T-helper 2 cell treated with Interferon-gamma antibody and Interleukin-4, amounts not matched to agents 100 ng/mL and 5 ng/mL, for 36 hours (primary cell): Measurements from ENCODE around the gene PCGF6. TPM values are rescaled to one million over a fixed set of nuclear protein-coding genes. Genes with fewer than 3 reads are reported as not detected.
"Not testable (repeated sequence)": the region's sequence is repeated elsewhere in the genome, so short reads cannot be mapped to it uniquely, and the experiment has no call there.

ENCODE experiments used
- intact Hi-C: fragments of 100-400 bp; cut with micrococcal nuclease; formaldehyde crosslinking; loops from one replicate; pipeline ENCODE4 v1.15.1; 2023
- total RNA-seq: library from RNA; stranded (reverse); gene quantifications from 2 replicates; pipeline ENCODE4 v1.2.3, GENCODE V29; 2022

PCGF6 gene
- total RNA-seq, result 12.6 and 13.6 TPM in 2 replicates

GRCh38 chr10:103350517-103351260 lies at the start of gene PCGF6:
TSS of gene PCGF6 (minus strand) at chr10:103351140. CDS start at chr10:103351066, 74 bp downstream.
- intact Hi-C loops, result loop anchor here (1.0 to 5.0 kb wide), 3 partner anchors 18 to 137 kb away; partner anchors contain the start of genes ATP5MK and PDCD11

- intact Hi-C loops, result loop anchor here (5.0 kb wide), 1 partner anchor 55 kb away; the partner anchor contains the start of gene CALHM2
Measured at GRCh38 chr10:103397191-103397825, 46.4 kb upstream of the PCGF6 start.

GRCh38 chr10:103396789-103397087 lies 45.8 kb upstream of the PCGF6 start:
- intact Hi-C loops, result loop anchor here (1.0 to 5.0 kb wide), 5 partner anchors 28 to 478 kb away; partner anchors contain the start of genes CALHM2, CNNM2 and PCGF6

- intact Hi-C loops, result loop anchor here (1.0 to 5.0 kb wide), 5 partner anchors 28 to 478 kb away; partner anchors contain the start of genes CALHM2, CNNM2 and PCGF6
Measured at GRCh38 chr10:103396067-103396788, 45.3 kb upstream of the PCGF6 start, which contains the start of the genes ATP5MK and PDCD11. TSS of gene ATP5MK (minus strand) at chr10:103396475. CDS start at chr10:103392457, 4,018 bp downstream. TSS of gene PDCD11 (plus strand) at chr10:103396626. CDS start at chr10:103398427, 1,801 bp downstream.

- intact Hi-C loops, result loop anchor here (1.0 to 5.0 kb wide), 5 partner anchors 27 to 477 kb away; partner anchors contain the start of genes CALHM2, CNNM2 and PCGF6
Measured at GRCh38 chr10:103395754-103396066, 44.8 kb upstream of the PCGF6 start.

GRCh38 chr10:103394180-103394579 lies 43.2 kb upstream of the PCGF6 start:
- intact Hi-C loops, result no loop called here

- intact Hi-C loops, result no loop called here
Measured at GRCh38 chr10:103382769-103383168, 31.8 kb upstream of the PCGF6 start.

- intact Hi-C loops, result no loop called here
Measured at GRCh38 chr10:103374263-103374662, 23.3 kb upstream of the PCGF6 start.

- intact Hi-C loops, result no loop called here
Measured at GRCh38 chr10:103373544-103373943, 22.6 kb upstream of the PCGF6 start.

GRCh38 chr10:103367782-103368518 lies 17.0 kb upstream of the PCGF6 start, which contains the start of gene TAF5:
TSS of gene TAF5 (plus strand) at chr10:103367976. CDS start at chr10:103367990, 14 bp downstream.
- intact Hi-C loops, result loop anchor here (1.0 to 10.0 kb wide), 8 partner anchors 18 to 1313 kb away; partner anchors contain the start of genes ACTR1A, ARL3, ARMH3 and ATP5MK

GRCh38 chr10:103367379-103367781 lies 16.4 kb upstream of the PCGF6 start:
- intact Hi-C loops, result loop anchor here (5.0 to 10.0 kb wide), 3 partner anchors 105 to 1313 kb away; partner anchors contain the start of genes ARMH3 and NT5C2

GRCh38 chr10:103360791-103361190 lies 9.9 kb upstream of the PCGF6 start:
- intact Hi-C loops, result loop anchor here (10.0 kb wide), 1 partner anchor 1306 kb away; the partner anchor contains the start of gene ARMH3

GRCh38 chr10:103359493-103359892 lies 8.6 kb upstream of the PCGF6 start:
- intact Hi-C loops, result not testable (repeated sequence)

GRCh38 chr10:103355906-103356599 lies 5.1 kb upstream of the PCGF6 start:
- intact Hi-C loops, result no loop called here

GRCh38 chr10:103354567-103354966 lies 3.6 kb upstream of the PCGF6 start:
- intact Hi-C loops, result loop anchor here (5.0 kb wide), 1 partner anchor 133 kb away; no protein-coding TSS in a partner anchor

GRCh38 chr10:103353281-103353680 lies 2.3 kb upstream of the PCGF6 start:
- intact Hi-C loops, result loop anchor here (5.0 kb wide), 1 partner anchor 134 kb away; no protein-coding TSS in a partner anchor

- intact Hi-C loops, result loop anchor here (1.0 to 5.0 kb wide), 2 partner anchors 18 to 137 kb away; no protein-coding TSS in a partner anchor
Measured at GRCh38 chr10:103350175-103350516, 794 bp downstream of the PCGF6 start.

GRCh38 chr10:103336370-103336769 lies 14.6 kb downstream of the PCGF6 start:
- intact Hi-C loops, result no loop called here

GRCh38 chr10:103334567-103334966 lies 16.4 kb downstream of the PCGF6 start:
- intact Hi-C loops, result loop anchor here (5.0 kb wide), 1 partner anchor 497 kb away; the partner anchor contains the start of gene CYP17A1
